CD4-positive, alpha-beta T cell (primary cell): Measurements from ENCODE around the gene ELMO1. TPM values are rescaled to one million over a fixed set of nuclear protein-coding genes. Genes with fewer than 3 reads are reported as not detected.

Experiments
- ATAC-seq: fragments of 200-7000 bp; cut with Tn5 transposase; one replicate; pipeline ENCODE4 v1.10.0; 2022; ENCODE audit warnings: mild to moderate bottlenecking; ENCODE audit not compliant: poor library complexity
- CTCF ChIA-PET: fragments of 350-600 bp; sonication (Branson Sonifier 250); formaldehyde crosslinking; loops from one replicate; lab custom pipeline; 2021; ENCODE audit warnings: antibody characterized with exemption, inconsistent platforms; lab: Charles Lee
- POLR2A ChIA-PET: fragments of 350-600 bp; sonication (Branson Sonifier 250); formaldehyde crosslinking; loops from one replicate; lab custom pipeline; 2021; ENCODE audit warnings: antibody characterized with exemption, inconsistent platforms; lab: Charles Lee
- DNase-seq, 14 experiments: peaks; one replicate each; pipeline ENCODE4 v3.0.0-alpha.2; 2013 to 2020; ENCODE audit warnings: mixed read lengths in 2 of 14
- H3K27ac ChIP-seq, 2 donors: one replicate each; pipeline versions ENCODE4 v1.5.1 to v1.7.0; 2013; ENCODE audit warnings: low read length in 2 of 2, low read depth in 1 of 2, mild to moderate bottlenecking in 1 of 2
- H3K27me3 ChIP-seq, 2 experiments: 1 replicate in 1 of 2; 2 replicates in 1 of 2; pipeline versions ENCODE4 v1.6.1 to v1.7.0; 2013; ENCODE audit warnings: low read length in 2 of 2, control low read depth in 1 of 2, mild to moderate bottlenecking in 1 of 2, moderate library complexity in 1 of 2; ENCODE audit not compliant: insufficient read depth in 2 of 2, control insufficient read depth in 1 of 2
- H3K36me3 ChIP-seq: one replicate; pipeline ENCODE4 v1.6.1; 2013; ENCODE audit warnings: low read length, control low read depth; ENCODE audit not compliant: insufficient read depth
- H3K4me1 ChIP-seq: one replicate; pipeline ENCODE4 v1.6.1; 2013; ENCODE audit warnings: low read length, control low read depth; ENCODE audit not compliant: insufficient read depth
- H3K4me3 ChIP-seq: one replicate; pipeline ENCODE4 v1.5.1; 2013; ENCODE audit warnings: mild to moderate bottlenecking, low read length, moderate library complexity
- H3K9me3 ChIP-seq, 2 experiments: 1 replicate in 1 of 2; 2 replicates in 1 of 2; pipeline versions ENCODE4 v1.6.1 to v1.7.0; 2013; ENCODE audit warnings: low read length in 2 of 2, mild to moderate bottlenecking in 2 of 2, control low read depth in 1 of 2, moderate library complexity in 1 of 2; ENCODE audit not compliant: control insufficient read depth in 1 of 2, insufficient read depth in 1 of 2
- H3K27ac Mint-ChIP-seq: one replicate; pipeline ENCODE4 v1.8.0; 2020; ENCODE audit warnings: mixed read lengths
- H3K27me3 Mint-ChIP-seq: one replicate; pipeline ENCODE4 v1.8.0; 2021; ENCODE audit warnings: mixed read lengths
- H3K36me3 Mint-ChIP-seq: one replicate; pipeline ENCODE4 v1.8.0; 2021; ENCODE audit warnings: low read depth, mixed read lengths
- H3K4me1 Mint-ChIP-seq: one replicate; pipeline ENCODE4 v1.8.0; 2021; ENCODE audit warnings: low read depth, mixed read lengths
- H3K4me3 Mint-ChIP-seq: one replicate; pipeline ENCODE4 v1.8.0; 2020; ENCODE audit warnings: mild to moderate bottlenecking, mixed read lengths
- H3K9me3 Mint-ChIP-seq: one replicate; pipeline ENCODE4 v1.8.0; 2020; ENCODE audit warnings: mixed read lengths
- intact Hi-C, 2 experiments: fragments of 100-400 bp; cut with DNase I in 1 of 2; cut with micrococcal nuclease in 1 of 2; formaldehyde crosslinking; loops; one replicate each; pipeline versions ENCODE4 v1.15.1 to v1.9.0; 2023 to 2025; cut with DNase I, micrococcal nuclease
- total RNA-seq, 174 experiments: library from RNA in 2 of 174; stranded (reverse) in 2 of 174; gene quantifications; one replicate each; pipeline ENCODE4 v1.2.3 and lab custom pipeline; 2021 to 2026
- TF ChIP-seq, protein P1 (sequence below): fragments of 200-600 bp; IDR thresholded peaks from one replicate; pipeline ENCODE4 v1.8.0; 2022; ENCODE audit warnings: antibody characterized with exemption, mild to moderate bottlenecking

ELMO1 gene
- total RNA-seq, 2 experiments from 2014 or later = 117 to 120 TPM

DNA sequence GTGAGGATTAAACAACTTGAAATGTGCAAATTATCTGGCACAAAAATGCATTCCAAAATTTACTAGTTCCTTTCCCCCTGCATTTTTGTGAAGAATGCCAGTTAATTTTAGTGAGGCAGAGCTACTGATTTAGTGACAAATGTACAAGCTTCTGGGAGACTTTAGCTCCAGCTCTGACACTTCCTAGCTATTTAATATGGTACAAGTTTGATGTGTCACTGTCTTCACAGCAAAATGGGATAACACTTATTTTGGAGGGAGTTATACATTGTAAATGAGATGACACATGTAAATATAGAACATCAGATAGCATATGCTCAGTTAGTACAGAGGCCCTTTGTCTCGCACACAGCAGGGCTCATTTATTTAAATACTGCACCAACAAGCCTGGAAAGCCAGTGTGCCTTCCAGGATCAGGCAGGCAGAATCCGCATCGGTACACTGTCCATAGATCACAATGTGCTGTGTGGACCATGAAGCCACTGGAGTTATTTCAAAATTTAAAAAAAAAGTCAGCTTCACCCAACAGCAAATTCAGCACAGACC lies 48.7 kb downstream of the ELMO1 start:
- H3K27ac Mint-ChIP-seq = no peak overlapping the region
- peaks cover 82% of the 10 kb centered on the region for H3K4me1 Mint-ChIP-seq
- Histone ChIP-seq H3K4me1 (peaks cover 10% of the 10 kb centered on the region), H3K36me3 (no peaks in the 10 kb centered on the region), H3K9me3 (no peaks in the 10 kb centered on the region), H3K27me3 (no peaks in the 10 kb centered on the region), H3K4me3 (no peak overlapping the region), H3K27ac (no peak overlapping the region)
- no peak for DNase-seq
- CTCF ChIA-PET = interaction anchor here (0.9 kb wide), 1 partner anchor 115 kb away, joined by 3 read pairs; no protein-coding TSS in a partner anchor
- no peak for ATAC-seq
- no peaks in the 10 kb centered on the region for H3K27me3 Mint-ChIP-seq
- intact Hi-C loops = loop anchor here in 1 of 2 experiments (5.0 kb wide), 1 partner anchor 33 kb away; no protein-coding TSS in a partner anchor
- TF ChIP-seq, protein P1, sequence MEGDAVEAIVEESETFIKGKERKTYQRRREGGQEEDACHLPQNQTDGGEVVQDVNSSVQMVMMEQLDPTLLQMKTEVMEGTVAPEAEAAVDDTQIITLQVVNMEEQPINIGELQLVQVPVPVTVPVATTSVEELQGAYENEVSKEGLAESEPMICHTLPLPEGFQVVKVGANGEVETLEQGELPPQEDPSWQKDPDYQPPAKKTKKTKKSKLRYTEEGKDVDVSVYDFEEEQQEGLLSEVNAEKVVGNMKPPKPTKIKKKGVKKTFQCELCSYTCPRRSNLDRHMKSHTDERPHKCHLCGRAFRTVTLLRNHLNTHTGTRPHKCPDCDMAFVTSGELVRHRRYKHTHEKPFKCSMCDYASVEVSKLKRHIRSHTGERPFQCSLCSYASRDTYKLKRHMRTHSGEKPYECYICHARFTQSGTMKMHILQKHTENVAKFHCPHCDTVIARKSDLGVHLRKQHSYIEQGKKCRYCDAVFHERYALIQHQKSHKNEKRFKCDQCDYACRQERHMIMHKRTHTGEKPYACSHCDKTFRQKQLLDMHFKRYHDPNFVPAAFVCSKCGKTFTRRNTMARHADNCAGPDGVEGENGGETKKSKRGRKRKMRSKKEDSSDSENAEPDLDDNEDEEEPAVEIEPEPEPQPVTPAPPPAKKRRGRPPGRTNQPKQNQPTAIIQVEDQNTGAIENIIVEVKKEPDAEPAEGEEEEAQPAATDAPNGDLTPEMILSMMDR = no peak
- H3K4me3 Mint-ChIP-seq = no peak overlapping the region
- POLR2A ChIA-PET = no interaction called here
- H3K36me3 Mint-ChIP-seq = peaks cover 15% of the 10 kb centered on the region
- H3K9me3 Mint-ChIP-seq = no peaks in the 10 kb centered on the region

DNA sequence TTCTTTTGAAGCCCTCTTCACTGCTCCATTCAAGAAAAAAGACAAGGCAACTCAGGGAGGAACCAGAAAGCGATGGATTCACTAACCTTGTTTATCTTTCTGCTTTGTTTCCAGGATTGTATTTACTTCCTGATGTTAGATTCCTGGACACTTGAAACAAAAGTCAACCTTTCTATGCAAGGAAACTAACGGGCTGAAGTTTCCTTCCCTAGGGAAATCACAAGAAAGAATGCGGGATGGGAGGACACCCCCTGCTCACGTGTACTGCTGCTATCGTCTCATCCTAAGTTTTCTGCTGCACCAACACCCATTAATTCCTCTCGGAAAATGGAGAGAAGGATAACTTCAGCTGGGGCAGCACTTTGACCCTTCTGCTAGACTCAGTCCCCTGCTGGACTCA lies 50.3 kb downstream of the ELMO1 start:
- peaks cover 15% of the 10 kb centered on the region for H3K36me3 Mint-ChIP-seq
- no peak overlapping the region for H3K4me3 Mint-ChIP-seq
- Histone ChIP-seq H3K9me3 (no peaks in the 10 kb centered on the region), H3K27ac (no peak overlapping the region), H3K36me3 (no peaks in the 10 kb centered on the region), H3K27me3 (no peaks in the 10 kb centered on the region), H3K4me3 (no peak overlapping the region), H3K4me1 (peaks cover 10% of the 10 kb centered on the region)
- no peak overlapping the region for H3K27ac Mint-ChIP-seq
- ATAC-seq = no peak
- H3K27me3 Mint-ChIP-seq = no peaks in the 10 kb centered on the region
- H3K4me1 Mint-ChIP-seq = peaks cover 90% of the 10 kb centered on the region
- CTCF ChIA-PET = no interaction called here
- intact Hi-C loops = no loop called here
- no peaks in the 10 kb centered on the region for H3K9me3 Mint-ChIP-seq
- DNase-seq = no peak
- TF ChIP-seq, protein P1 = no peak
- POLR2A ChIA-PET = no interaction called here

DNA sequence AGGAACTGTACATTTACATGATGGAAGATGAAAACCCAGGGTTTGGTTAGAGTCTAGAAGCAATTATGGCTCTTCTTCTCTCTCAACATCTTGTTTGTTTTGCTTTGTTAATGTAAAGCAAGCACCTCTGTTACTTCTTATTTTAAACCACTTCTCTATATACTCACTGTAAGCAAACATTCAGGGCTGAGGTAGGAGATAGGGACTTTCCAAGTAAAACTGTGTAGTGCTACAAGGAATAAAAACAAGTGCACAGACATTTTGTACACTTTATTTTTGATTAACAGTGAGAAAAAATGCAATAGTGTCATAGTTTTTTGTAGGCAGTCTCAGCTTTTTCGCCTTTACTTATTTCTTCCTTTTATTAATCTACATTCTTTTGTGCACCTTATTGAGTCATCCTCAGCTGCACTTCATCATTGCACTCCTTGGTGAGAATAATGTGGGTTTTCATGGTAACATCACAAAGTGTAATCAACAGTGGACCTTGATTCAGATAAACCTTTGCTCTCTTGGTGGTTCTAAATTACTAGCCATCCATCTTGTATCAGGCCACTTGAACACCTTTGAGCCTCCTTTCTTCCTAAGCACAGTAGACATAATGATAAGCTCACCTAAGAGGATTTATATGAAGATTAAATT lies 52.9 kb downstream of the ELMO1 start:
- no peaks in the 10 kb centered on the region for H3K27me3 Mint-ChIP-seq
- H3K27me3 ChIP-seq = no peaks in the 10 kb centered on the region
- ChIA-PET CTCF (no interaction called here), POLR2A (interaction anchor here (2.3 kb wide), 1 partner anchor 53 kb away, joined by 9 read pairs; the partner anchor contains the start of gene ELMO1)
- H3K36me3 ChIP-seq = no peaks in the 10 kb centered on the region
- peaks cover 93% of the 10 kb centered on the region for H3K4me1 Mint-ChIP-seq
- no peak overlapping the region for H3K4me3 Mint-ChIP-seq
- intact Hi-C loops = no loop called here
- H3K27ac Mint-ChIP-seq = peak overlapping the region; percentile 8
- no peak overlapping the region for H3K4me3 ChIP-seq
- no peaks in the 10 kb centered on the region for H3K9me3 ChIP-seq
- H3K9me3 Mint-ChIP-seq = no peaks in the 10 kb centered on the region
- DNase-seq (peak in 1 of 14 experiments; percentile 26), ATAC-seq (peak; percentile 37)
- no peak overlapping the region for H3K27ac ChIP-seq
- no peaks in the 10 kb centered on the region for H3K36me3 Mint-ChIP-seq
- H3K4me1 ChIP-seq = peaks cover 30% of the 10 kb centered on the region
- TF ChIP-seq, protein P1 = no peak
